HG03139 (cell line): ENCODE results near the gene LMO7.

Experiments used
- ATAC-seq: cut with Tn5 transposase; IDR thresholded peaks from one replicate; pipeline ENCODE4 v1.9.1; 2021; ENCODE audit not compliant: unreplicated experiment

The LMO7 gene

GRCh38 chr13:75832812-75833211, 196.7 kb downstream of the LMO7 start:
- no peak for ATAC-seq

GRCh38 chr13:75836441-75836840, 200.3 kb downstream of the LMO7 start:
- ATAC-seq, result no peak

- no peak for ATAC-seq
Observed at GRCh38 chr13:75838366-75839005, 202.4 kb downstream of the LMO7 start.

GRCh38 chr13:75839406-75839805, 203.3 kb downstream of the LMO7 start:
- no peak for ATAC-seq

GRCh38 chr13:75841905-75842304, 205.8 kb downstream of the LMO7 start:
- ATAC-seq, result no peak

- ATAC-seq, result no peak
Observed at GRCh38 chr13:75843074-75843473, 206.9 kb downstream of the LMO7 start.

GRCh38 chr13:75843991-75844390, 207.9 kb downstream of the LMO7 start:
- ATAC-seq, result no peak

GRCh38 chr13:75847588-75847987, 211.5 kb downstream of the LMO7 start:
- ATAC-seq, result no peak

- ATAC-seq, result no peak
Observed at GRCh38 chr13:75850916-75851315, 214.8 kb downstream of the LMO7 start.

GRCh38 chr13:75855216-75855615, 219.1 kb downstream of the LMO7 start:
- no peak for ATAC-seq

- ATAC-seq, result no peak
Observed at GRCh38 chr13:75855847-75856246, 219.7 kb downstream of the LMO7 start.

GRCh38 chr13:75857291-75857690, 221.2 kb downstream of the LMO7 start:
- ATAC-seq, result no peak

- ATAC-seq, result no peak
Observed at GRCh38 chr13:75860935-75861334, 224.8 kb downstream of the LMO7 start.

GRCh38 chr13:75861786-75862185, 225.7 kb downstream of the LMO7 start:
- ATAC-seq, result no peak

GRCh38 chr13:75864718-75865117, 228.6 kb downstream of the LMO7 start:
- no peak for ATAC-seq

GRCh38 chr13:75867379-75868117, 231.4 kb downstream of the LMO7 start:
- ATAC-seq, result no peak

- no peak for ATAC-seq
Observed at GRCh38 chr13:75869981-75870380, 233.9 kb downstream of the LMO7 start.

- ATAC-seq, result no peak
Observed at GRCh38 chr13:75870397-75870903, 234.3 kb downstream of the LMO7 start.

- ATAC-seq, result no peak
Observed at GRCh38 chr13:75871059-75871458, 234.9 kb downstream of the LMO7 start.

- ATAC-seq, result no peak
Observed at GRCh38 chr13:75872980-75873379, 236.8 kb downstream of the LMO7 start.

- ATAC-seq, result no peak
Observed at GRCh38 chr13:75873494-75873893, 237.4 kb downstream of the LMO7 start.

- no peak for ATAC-seq
Observed at GRCh38 chr13:75875450-75875849, 239.3 kb downstream of the LMO7 start.
